HCT116 (cell line): ENCODE results near the gene ELMO2. TPM values are rescaled to one million over a fixed set of nuclear protein-coding genes. Genes with fewer than 3 reads are reported as not detected.

Experiments
- ATAC-seq: fragments of 200-7000 bp; cut with Tn5 transposase; 2 replicates; pipeline ENCODE4 v1.9.1; 2020; ENCODE audit warnings: mild to moderate bottlenecking, moderate library complexity
- BruUV-seq: library from RNA; stranded (reverse); fragments of 400-500 nt; replicated peaks from 2 replicates; lab custom pipeline; 2021; lab: Mats Ljungman, UMichigan
- CTCF ChIA-PET: fragments of 300-600 bp; sonication (Branson Sonifier 250); formaldehyde crosslinking; loops from one replicate; lab custom pipeline; 2021; ENCODE audit warnings: antibody characterized with exemption; lab: Charles Lee
- POLR2A ChIA-PET: fragments of 300-600, 350-600 bp; sonication (Branson Sonifier 250); formaldehyde crosslinking; loops from one replicate; lab custom pipeline; 2021; ENCODE audit warnings: antibody characterized with exemption; lab: Charles Lee
- RAD21 ChIA-PET, 2 experiments: fragments of 300-600 bp; sonication (Branson Sonifier 250); formaldehyde crosslinking; loops; one replicate each; lab custom pipeline; 2023; ENCODE audit warnings: low total read pairs in 2 of 2; ENCODE audit not compliant: uncharacterized antibody in 2 of 2, unreplicated experiment in 2 of 2, low non-redundant PET in 1 of 2; lab: Charles Lee
- DNase-seq: peaks from one replicate; pipeline ENCODE4 v3.0.0-alpha.2; 2010; ENCODE audit warnings: low read depth, low spot score
- H2AFZ ChIP-seq: fragments of 200-600 bp; shearing (Covaris generic), sonication (generic); 2 replicates; pipeline ENCODE4 v1.6.1; 2017; ENCODE audit warnings: low read depth, mixed run types, mixed read lengths, antibody characterized with exemption, low read length; ENCODE audit not compliant: poor library complexity, severe bottlenecking
- H3K27ac ChIP-seq: 2 replicates; pipeline ENCODE4 v1.5.1; 2012; ENCODE audit warnings: low read depth, low read length
- H3K27me3 ChIP-seq: fragments of 200-600 bp; sonication (generic); 2 replicates; pipeline ENCODE4 v1.6.1; 2016; ENCODE audit warnings: mixed run types, low read length, mixed read lengths; ENCODE audit not compliant: insufficient read depth
- H3K36me3 ChIP-seq, 2 experiments: fragments of 200-500 bp in 1 of 2; fragments of 200-600 bp in 1 of 2; sonication (Bioruptor generic) in 1 of 2; sonication (generic) in 1 of 2; 2 replicates each; pipeline versions ENCODE4 v1.5.1 to v1.6.1; 2014 to 2016; ENCODE audit warnings: low read length in 2 of 2, inconsistent platforms in 1 of 2, mixed read lengths in 1 of 2, mixed run types in 1 of 2; ENCODE audit not compliant: insufficient read depth in 2 of 2, control insufficient read depth in 1 of 2
- H3K4me1 ChIP-seq, 2 experiments: fragments of 200-600 bp in 1 of 2; sonication (generic) in 1 of 2; 2 replicates each; pipeline versions ENCODE4 v1.5.1 to v1.6.1; 2012 to 2017; ENCODE audit warnings: low read length in 2 of 2, inconsistent platforms in 1 of 2, mild to moderate bottlenecking in 1 of 2, mixed read lengths in 1 of 2, mixed run types in 1 of 2, moderate library complexity in 1 of 2; ENCODE audit not compliant: insufficient read depth in 2 of 2, control insufficient read depth in 1 of 2
- H3K4me2 ChIP-seq: fragments of 200-600 bp; sonication (generic); 2 replicates; pipeline ENCODE4 v1.6.1; 2017; ENCODE audit warnings: mixed run types, low read length, mixed read lengths
- H3K4me3 ChIP-seq, 2 experiments: fragments of 200-600 bp in 1 of 2; sonication (generic) in 1 of 2; replicated peaks in 1 of 2; 2 replicates each; pipeline ENCODE4 v1.5.1; 2011 to 2016; ENCODE audit warnings: low read length in 2 of 2, control low read depth in 1 of 2, low read depth in 1 of 2, mild to moderate bottlenecking in 1 of 2, mixed read lengths in 1 of 2, mixed run types in 1 of 2
- H3K79me2 ChIP-seq: fragments of 200-600 bp; sonication (generic); 2 replicates; pipeline ENCODE4 v1.6.1; 2017; ENCODE audit warnings: mild to moderate bottlenecking, mixed run types, low read length, moderate library complexity, mixed read lengths; ENCODE audit not compliant: insufficient read depth
- H3K9ac ChIP-seq: fragments of 200-600 bp; sonication (generic); 2 replicates; pipeline ENCODE4 v1.6.1; 2016; ENCODE audit warnings: low read length, mixed read lengths
- H3K9me2 ChIP-seq: fragments of 200-600 bp; sonication (generic), shearing (Covaris generic); 2 replicates; pipeline ENCODE4 v1.6.1; 2017; ENCODE audit warnings: mixed run types, mild to moderate bottlenecking, moderate library complexity; ENCODE audit not compliant: insufficient read depth
- H3K9me3 ChIP-seq, 2 experiments: fragments of 200-500 bp in 1 of 2; fragments of 200-600 bp in 1 of 2; sonication (Bioruptor generic) in 1 of 2; sonication (generic) in 1 of 2; 2 replicates each; pipeline ENCODE4 v1.6.1; 2014 to 2017; ENCODE audit warnings: low read length in 2 of 2, mixed read lengths in 2 of 2, inconsistent platforms in 1 of 2, low read depth in 1 of 2, mild to moderate bottlenecking in 1 of 2, mixed run types in 1 of 2, moderate library complexity in 1 of 2; ENCODE audit not compliant: control insufficient read depth in 1 of 2, insufficient read depth in 1 of 2
- H4K20me1 ChIP-seq: fragments of 200-600 bp; sonication (generic), shearing (Covaris generic); 2 replicates; pipeline ENCODE4 v1.6.1; 2017; ENCODE audit warnings: mixed run types, mild to moderate bottlenecking, moderate library complexity; ENCODE audit not compliant: insufficient read depth
- ATF3 ChIP-seq: IDR thresholded peaks from 2 replicates; pipeline ENCODE4 v1.6.1; 2012
- CBX3 ChIP-seq: IDR thresholded peaks from 2 replicates; pipeline ENCODE4 v1.6.1; 2012; ENCODE audit warnings: low read depth
- CEBPB ChIP-seq: IDR thresholded peaks from 2 replicates; pipeline ENCODE4 v1.6.1; 2012; ENCODE audit warnings: low read depth
- EGR1 ChIP-seq: IDR thresholded peaks from 2 replicates; pipeline ENCODE4 v1.6.1; 2012; ENCODE audit warnings: low read depth
- ELF1 ChIP-seq: IDR thresholded peaks from 2 replicates; pipeline ENCODE4 v1.6.1; 2012; ENCODE audit warnings: low read depth, borderline replicate concordance
- EZH2 ChIP-seq: fragments of 200-600 bp; sonication (generic); IDR thresholded peaks from 2 replicates; pipeline ENCODE4 v1.6.1; 2017; ENCODE audit warnings: antibody characterized with exemption, mixed run types
- EZH2phosphoT487 ChIP-seq: fragments of 200-600 bp; IDR thresholded peaks from 2 replicates; pipeline ENCODE4 v1.6.1; 2018; ENCODE audit warnings: antibody characterized with exemption, borderline replicate concordance
- FOSL1 ChIP-seq: IDR thresholded peaks from 2 replicates; pipeline ENCODE4 v1.6.1; 2012; ENCODE audit warnings: low read depth
- JUND ChIP-seq: IDR thresholded peaks from 2 replicates; pipeline ENCODE4 v1.6.1; 2012
- POLR2A ChIP-seq: IDR thresholded peaks from 2 replicates; pipeline ENCODE4 v1.7.0; 2011; ENCODE audit warnings: borderline replicate concordance; ENCODE audit not compliant: insufficient read depth, insufficient read length; ENCODE audit errors: extremely low read depth
- POLR2AphosphoS5 ChIP-seq: IDR thresholded peaks from 2 replicates; pipeline ENCODE4 v1.6.1; 2011; ENCODE audit warnings: mild to moderate bottlenecking, low read depth, low read length, moderate library complexity
- RAD21 ChIP-seq: IDR thresholded peaks from 2 replicates; pipeline ENCODE4 v1.6.1; 2012; ENCODE audit warnings: low read depth, mild to moderate bottlenecking
- SIN3A ChIP-seq: IDR thresholded peaks from 2 replicates; pipeline ENCODE4 v1.6.1; 2012; ENCODE audit warnings: low read depth
- SP1 ChIP-seq: IDR thresholded peaks from 2 replicates; pipeline ENCODE4 v1.6.1; 2012; ENCODE audit warnings: low read depth
- SRF ChIP-seq: IDR thresholded peaks from 2 replicates; pipeline ENCODE4 v1.6.1; 2012; ENCODE audit warnings: low read depth
- TCF7L2 ChIP-seq: IDR thresholded peaks from 2 replicates; pipeline ENCODE4 v1.7.0; 2011; ENCODE audit warnings: borderline replicate concordance, inconsistent platforms; ENCODE audit not compliant: insufficient read depth, insufficient read length; ENCODE audit errors: extremely low read depth
- YY1 ChIP-seq: IDR thresholded peaks from 2 replicates; pipeline ENCODE4 v1.6.1; 2011; ENCODE audit warnings: low read length, low read depth, moderate library complexity, mild to moderate bottlenecking; ENCODE audit not compliant: insufficient replicate concordance; ENCODE audit errors: extremely low read depth
- ZFX ChIP-seq: fragments of 450-650 bp; IDR thresholded peaks from 2 replicates; pipeline ENCODE4 v1.6.1; 2017
- ZNF274 ChIP-seq: fragments of 200-500 bp; sonication (Bioruptor generic); IDR thresholded peaks from 2 replicates; pipeline ENCODE4 v1.6.1; 2014; ENCODE audit warnings: mild to moderate bottlenecking, low read depth, low read length, inconsistent platforms
- intact Hi-C: fragments of 100-400 bp; cut with micrococcal nuclease; formaldehyde crosslinking; loops from 2 replicates; pipeline ENCODE4 v1.10.0; 2022
- total RNA-seq: library from RNA; stranded (reverse); gene quantifications from one replicate; pipeline ENCODE4 v1.2.1, GENCODE V29; 2021; ENCODE audit not compliant: unreplicated experiment
- TF ChIP-seq, protein P1 (sequence below): IDR thresholded peaks from 2 replicates; pipeline ENCODE4 v1.6.1; 2012; ENCODE audit warnings: low read depth
- TF ChIP-seq, protein P2 (sequence below), 3 experiments: fragments of 200-600 bp in 1 of 3; sonication (generic) in 1 of 3; IDR thresholded peaks in 2 of 3; conservative IDR thresholded peaks in 1 of 3; 2 replicates each; pipeline ENCODE4 v1.5.1; 2012 to 2017; ENCODE audit warnings: low read depth in 2 of 3, low read length in 2 of 3, antibody characterized with exemption in 1 of 3, borderline replicate concordance in 1 of 3, control low read depth in 1 of 3, mild to moderate bottlenecking in 1 of 3, mixed read lengths in 1 of 3, mixed run types in 1 of 3, moderate library complexity in 1 of 3; ENCODE audit not compliant: insufficient read depth in 1 of 3
- TF ChIP-seq, protein P3 (sequence below): IDR thresholded peaks from 2 replicates; pipeline ENCODE4 v1.6.1; 2012

ELMO2 gene
- total RNA-seq, 1 experiment from 2014 or later: 22.9 TPM

DNA sequence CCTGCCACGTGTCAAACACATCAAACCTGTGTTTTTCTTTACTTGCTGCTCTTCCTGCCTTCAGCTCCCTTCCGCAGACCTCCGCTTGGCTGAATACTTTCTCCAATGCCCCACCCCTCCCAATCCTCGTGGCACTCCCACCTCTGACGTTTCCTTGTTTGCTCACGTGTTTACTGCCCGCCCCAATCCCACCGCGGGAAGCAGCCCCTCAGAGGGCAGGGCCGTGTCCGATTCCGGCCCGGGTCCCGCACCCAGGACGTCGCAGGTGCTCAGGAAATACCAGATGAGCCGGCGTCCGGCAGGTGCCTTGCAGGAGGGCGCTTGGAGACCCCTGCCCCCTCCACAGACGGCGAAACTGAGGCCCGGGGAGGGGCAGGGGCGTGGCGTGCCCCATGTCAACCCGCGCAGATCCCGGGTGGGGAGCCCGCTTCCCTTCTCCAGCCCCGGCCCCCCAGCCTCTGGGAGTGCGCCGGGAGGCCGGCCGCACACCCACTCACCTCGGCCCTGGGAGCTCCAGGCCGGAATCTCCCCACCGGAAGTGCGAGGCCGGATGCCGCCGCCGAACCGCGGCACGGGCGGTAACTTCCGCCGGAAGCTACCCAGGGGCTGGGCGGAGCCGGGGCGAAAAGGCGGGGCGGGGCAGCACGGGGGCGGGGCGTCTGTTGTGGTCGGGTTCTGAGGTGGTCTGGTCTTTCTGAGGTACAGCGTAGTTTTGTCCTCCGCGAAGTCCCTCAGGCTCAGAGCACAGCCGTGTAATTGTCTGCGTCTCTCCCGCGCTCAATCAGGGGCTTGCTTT lies 42.3 kb downstream of the ELMO2 start:
- RAD21 ChIA-PET: interaction anchor here in 1 of 2 experiments (0.6 kb wide), 1 partner anchor 377 kb away, joined by 3 read pairs; no protein-coding TSS in a partner anchor
- peak; percentile 94 for ATAC-seq
- Histone ChIP-seq H3K9ac (peak overlapping the region; percentile 95), H3K27ac (peak overlapping the region; percentile 99), H3K4me3 (peak overlapping the region; percentile 79 to 95), H4K20me1 (no peaks in the 10 kb centered on the region), H3K36me3 (peaks cover 8 to 18% of the 10 kb centered on the region in 2 experiments; a peak in 3 of 4 replicates), H3K27me3 (no peaks in the 10 kb centered on the region), H3K79me2 (peaks cover 39% of the 10 kb centered on the region), H3K4me2 (peak overlapping the region; percentile 98), H3K9me3 (no peaks in the 10 kb centered on the region), H3K9me2 (no peaks in the 10 kb centered on the region), H2AFZ (no peak overlapping the region), H3K4me1 (peaks cover 6 to 26% of the 10 kb centered on the region in 2 experiments; a peak in 3 of 4 replicates)
- intact Hi-C loops: loop anchor here (1.0 kb wide), 1 partner anchor 42 kb away; the partner anchor contains the start of gene ELMO2
- no TSS peak for BruUV-seq
- CTCF ChIA-PET: interaction anchor here (0.6 to 1.4 kb wide), 2 partner anchors 15 to 74 kb away, joined by 3 to 4 read pairs; no protein-coding TSS in a partner anchor
- peak; percentile 59 for DNase-seq
- POLR2A ChIA-PET: interaction anchor here (0.7 to 1.0 kb wide), 4 partner anchors 14 to 276 kb away, joined by 3 to 5 read pairs (median 3); partner anchors contain the start of gene ELMO2
- no peak for TF ChIP-seq EZH2phosphoT487
- no peak for TF ChIP-seq POLR2A
- TF ChIP-seq RAD21: no peak
- no peak for TF ChIP-seq ZNF274
- TF ChIP-seq SP1: peak; percentile 35; the same call in 1 of the 2 replicates
- TF ChIP-seq ELF1: peak; percentile 47; the same call in 1 of the 2 replicates
- TF ChIP-seq, protein P1, sequence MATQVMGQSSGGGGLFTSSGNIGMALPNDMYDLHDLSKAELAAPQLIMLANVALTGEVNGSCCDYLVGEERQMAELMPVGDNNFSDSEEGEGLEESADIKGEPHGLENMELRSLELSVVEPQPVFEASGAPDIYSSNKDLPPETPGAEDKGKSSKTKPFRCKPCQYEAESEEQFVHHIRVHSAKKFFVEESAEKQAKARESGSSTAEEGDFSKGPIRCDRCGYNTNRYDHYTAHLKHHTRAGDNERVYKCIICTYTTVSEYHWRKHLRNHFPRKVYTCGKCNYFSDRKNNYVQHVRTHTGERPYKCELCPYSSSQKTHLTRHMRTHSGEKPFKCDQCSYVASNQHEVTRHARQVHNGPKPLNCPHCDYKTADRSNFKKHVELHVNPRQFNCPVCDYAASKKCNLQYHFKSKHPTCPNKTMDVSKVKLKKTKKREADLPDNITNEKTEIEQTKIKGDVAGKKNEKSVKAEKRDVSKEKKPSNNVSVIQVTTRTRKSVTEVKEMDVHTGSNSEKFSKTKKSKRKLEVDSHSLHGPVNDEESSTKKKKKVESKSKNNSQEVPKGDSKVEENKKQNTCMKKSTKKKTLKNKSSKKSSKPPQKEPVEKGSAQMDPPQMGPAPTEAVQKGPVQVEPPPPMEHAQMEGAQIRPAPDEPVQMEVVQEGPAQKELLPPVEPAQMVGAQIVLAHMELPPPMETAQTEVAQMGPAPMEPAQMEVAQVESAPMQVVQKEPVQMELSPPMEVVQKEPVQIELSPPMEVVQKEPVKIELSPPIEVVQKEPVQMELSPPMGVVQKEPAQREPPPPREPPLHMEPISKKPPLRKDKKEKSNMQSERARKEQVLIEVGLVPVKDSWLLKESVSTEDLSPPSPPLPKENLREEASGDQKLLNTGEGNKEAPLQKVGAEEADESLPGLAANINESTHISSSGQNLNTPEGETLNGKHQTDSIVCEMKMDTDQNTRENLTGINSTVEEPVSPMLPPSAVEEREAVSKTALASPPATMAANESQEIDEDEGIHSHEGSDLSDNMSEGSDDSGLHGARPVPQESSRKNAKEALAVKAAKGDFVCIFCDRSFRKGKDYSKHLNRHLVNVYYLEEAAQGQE: no peak
- peak; percentile 87 for TF ChIP-seq POLR2AphosphoS5
- TF ChIP-seq YY1: peak; percentile 5
- TF ChIP-seq, protein P2, sequence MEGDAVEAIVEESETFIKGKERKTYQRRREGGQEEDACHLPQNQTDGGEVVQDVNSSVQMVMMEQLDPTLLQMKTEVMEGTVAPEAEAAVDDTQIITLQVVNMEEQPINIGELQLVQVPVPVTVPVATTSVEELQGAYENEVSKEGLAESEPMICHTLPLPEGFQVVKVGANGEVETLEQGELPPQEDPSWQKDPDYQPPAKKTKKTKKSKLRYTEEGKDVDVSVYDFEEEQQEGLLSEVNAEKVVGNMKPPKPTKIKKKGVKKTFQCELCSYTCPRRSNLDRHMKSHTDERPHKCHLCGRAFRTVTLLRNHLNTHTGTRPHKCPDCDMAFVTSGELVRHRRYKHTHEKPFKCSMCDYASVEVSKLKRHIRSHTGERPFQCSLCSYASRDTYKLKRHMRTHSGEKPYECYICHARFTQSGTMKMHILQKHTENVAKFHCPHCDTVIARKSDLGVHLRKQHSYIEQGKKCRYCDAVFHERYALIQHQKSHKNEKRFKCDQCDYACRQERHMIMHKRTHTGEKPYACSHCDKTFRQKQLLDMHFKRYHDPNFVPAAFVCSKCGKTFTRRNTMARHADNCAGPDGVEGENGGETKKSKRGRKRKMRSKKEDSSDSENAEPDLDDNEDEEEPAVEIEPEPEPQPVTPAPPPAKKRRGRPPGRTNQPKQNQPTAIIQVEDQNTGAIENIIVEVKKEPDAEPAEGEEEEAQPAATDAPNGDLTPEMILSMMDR (IDR thresholded peaks at IDR 0.05 in 2 of 3, conservative IDR thresholded peaks at IDR 0.05 in 1 of 3; ENCODE audit: borderline replicate concordance in 1 of 3, insufficient read depth in 1 of 3, low read depth in 2 of 3, low read length in 2 of 3): no peak
- TF ChIP-seq CEBPB: no peak
- no peak for TF ChIP-seq SRF
- no peak; the same call in 1 of the 2 replicates for TF ChIP-seq CBX3
- peak; percentile 74; the same call in 1 of the 2 replicates for TF ChIP-seq SIN3A
- TF ChIP-seq ZFX: peak; percentile 79
- TF ChIP-seq FOSL1: no peak
- peak; percentile 55; the same call in 1 of the 2 replicates for TF ChIP-seq EGR1
- no peak for TF ChIP-seq ATF3
- TF ChIP-seq, protein P3, sequence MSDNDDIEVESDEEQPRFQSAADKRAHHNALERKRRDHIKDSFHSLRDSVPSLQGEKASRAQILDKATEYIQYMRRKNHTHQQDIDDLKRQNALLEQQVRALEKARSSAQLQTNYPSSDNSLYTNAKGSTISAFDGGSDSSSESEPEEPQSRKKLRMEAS: peak; percentile 80
- no peak for TF ChIP-seq TCF7L2
- no peak for TF ChIP-seq EZH2
- TF ChIP-seq JUND: no peak
